ENCODE results near the gene C9orf40.

- TF ChIP-seq CTCF (IDR thresholded peaks at IDR 0.05) (no peak), ZFX (IDR thresholded peaks at IDR 0.05; ENCODE audit: borderline replicate concordance) (no peak)
These were observed 42.7 kb downstream of the C9orf40 start for GRCh38 chr9:74910036-74910435.

Data from 22Rv1 (cell line).